GM15510 (cell line): ENCODE results near the gene GM2A.

Source experiments
- POLR2A ChIP-seq: IDR thresholded peaks from 3 replicates; pipeline ENCODE4 v1.6.1; 2011; ENCODE audit warnings: borderline replicate concordance; ENCODE audit not compliant: insufficient read length; ENCODE audit errors: extremely low read depth

Gene GM2A

GRCh38 chr5:151258201-151258611 is 5.2 kb downstream of the GM2A start:
- TF ChIP-seq POLR2A: no peak

- no peak for TF ChIP-seq POLR2A
These were observed 5.8 kb downstream of the GM2A start for GRCh38 chr5:151258816-151259215.

GRCh38 chr5:151259931-151260330 is 6.9 kb downstream of the GM2A start:
- TF ChIP-seq POLR2A: no peak

GRCh38 chr5:151262532-151262931 is 9.5 kb downstream of the GM2A start:
- no peak for TF ChIP-seq POLR2A

GRCh38 chr5:151264113-151264512 is 11.1 kb downstream of the GM2A start:
- no peak for TF ChIP-seq POLR2A

GRCh38 chr5:151267491-151268260 is 14.7 kb downstream of the GM2A start:
- TF ChIP-seq POLR2A: no peak

- no peak for TF ChIP-seq POLR2A
These were observed 17.6 kb downstream of the GM2A start for GRCh38 chr5:151270599-151270998.

- no peak for TF ChIP-seq POLR2A
These were observed 18.4 kb downstream of the GM2A start for GRCh38 chr5:151271336-151271735.

GRCh38 chr5:151274666-151275065 is 21.7 kb downstream of the GM2A start:
- TF ChIP-seq POLR2A: no peak

- TF ChIP-seq POLR2A: no peak
These were observed 22.8 kb downstream of the GM2A start for GRCh38 chr5:151275803-151276202.

GRCh38 chr5:151278845-151279244 is 25.9 kb downstream of the GM2A start:
- TF ChIP-seq POLR2A: no peak

- TF ChIP-seq POLR2A: no peak
These were observed 27.5 kb downstream of the GM2A start for GRCh38 chr5:151280443-151280842.

GRCh38 chr5:151281001-151281639 is 28.1 kb downstream of the GM2A start:
- no peak for TF ChIP-seq POLR2A

GRCh38 chr5:151283120-151283825 is 30.3 kb downstream of the GM2A start:
- TF ChIP-seq POLR2A: no peak

GRCh38 chr5:151284392-151284967 is 31.5 kb downstream of the GM2A start:
- no peak for TF ChIP-seq POLR2A

- TF ChIP-seq POLR2A: no peak
These were observed 32.7 kb downstream of the GM2A start for GRCh38 chr5:151285683-151286082.

GRCh38 chr5:151286246-151286645 is 33.3 kb downstream of the GM2A start:
- no peak for TF ChIP-seq POLR2A
